Body of pancreas (tissue), 4 donors: ENCODE results near the gene ETDB. TPM values are rescaled to one million over a fixed set of nuclear protein-coding genes. Genes with fewer than 3 reads are reported as not detected.
"Not testable (repeated sequence)": the region's sequence is repeated elsewhere in the genome, so short reads cannot be mapped to it uniquely, and the experiment has no call there.

Source experiments
- ATAC-seq: fragments of 150-250 bp; one replicate; pipeline ENCODE4 v1.9.1; 2016
- DNase-seq, 4 donors: peaks; one replicate each; pipeline ENCODE4 v3.0.0-alpha.2; 2019
- H3K27ac ChIP-seq, 4 donors: fragments of 200-600 bp; sonication (generic); 1 replicate in 3 of 4; 2 replicates in 1 of 4; pipeline versions ENCODE4 v1.5.1 to v1.6.1; 2016 to 2019; ENCODE audit warnings: mild to moderate bottlenecking in 1 of 4, mixed read lengths in 1 of 4, moderate library complexity in 1 of 4
- H3K27me3 ChIP-seq, 2 donors: fragments of 200-600 bp; sonication (generic); one replicate each; pipeline ENCODE4 v1.6.0; 2016; ENCODE audit warnings: mild to moderate bottlenecking in 1 of 2
- H3K36me3 ChIP-seq, 2 donors: fragments of 200-600 bp; sonication (generic); replicated peaks in 1 of 2; 2 replicates each; pipeline ENCODE4 v1.5.1; 2016; ENCODE audit warnings: low read depth in 2 of 2; ENCODE audit not compliant: insufficient read depth in 1 of 2
- H3K4me1 ChIP-seq: fragments of 200-600 bp; sonication (generic); one replicate; pipeline ENCODE4 v1.6.0; 2016
- H3K4me3 ChIP-seq, 2 donors: fragments of 200-600 bp; sonication (generic); 1 replicate in 1 of 2; 2 replicates in 1 of 2; pipeline ENCODE4 v1.5.1; 2016 to 2019
- H3K9me3 ChIP-seq, 3 donors: fragments of 200-600 bp; sonication (generic); 1 replicate in 2 of 3; 2 replicates in 1 of 3; pipeline ENCODE4 v1.5.1; 2016
- CTCF ChIP-seq, 7 experiments: fragments of 450-650 bp in 4 of 7; fragments of 200-600 bp in 3 of 7; sonication (generic) in 3 of 7; IDR thresholded peaks; one replicate each; pipeline ENCODE4 v1.5.1; 2016 to 2019; ENCODE audit warnings: antibody characterized with exemption in 7 of 7
- POLR2A ChIP-seq, 3 donors: fragments of 450-650 bp; IDR thresholded peaks; one replicate each; pipeline ENCODE4 v1.6.1; 2016; ENCODE audit warnings: antibody characterized with exemption in 3 of 3, mild to moderate bottlenecking in 2 of 3
- WGBS, 2 donors: methylation state at CpG; one replicate each; pipeline ENCODE4 v1.1.5; 2017; 5-methylcytosine and 5-hydroxymethylcytosine counted together
- intact Hi-C: fragments of 100-400 bp; cut with DNase I; formaldehyde crosslinking; loops from one replicate; pipeline ENCODE4 v1.15.1; 2023
- total RNA-seq, 2 donors: library from RNA; depleted of rRNA; stranded (reverse); fragments of >200 nt; gene quantifications; one replicate each; pipeline ENCODE4 v1.1.0, GENCODE V29; 2016

Gene ETDB
- total RNA-seq, 2 donors from 2014 or later: not detected

- ATAC-seq (no peak), DNase-seq (no peak)
- H3K9me3 ChIP-seq: no peaks in the 10 kb centered on the region
- H3K4me1 ChIP-seq: no peaks in the 10 kb centered on the region
- peaks cover 0 to 3% of the 10 kb centered on the region in 2 donors for H3K27me3 ChIP-seq
- no peaks in the 10 kb centered on the region for H3K36me3 ChIP-seq
- WGBS, 2 donors: 86% methylated on average over 1 of the region's 1 CpG; no CpG with 5 or more reads in 1 of the 2 donors
- no peak overlapping the region for H3K4me3 ChIP-seq
- intact Hi-C loops: no loop called here
- TF ChIP-seq CTCF (IDR thresholded peaks at IDR 0.05) (no peak), POLR2A (IDR thresholded peaks at IDR 0.05) (no peak)
- no peak overlapping the region for H3K27ac ChIP-seq
Observed at GRCh38 chrX:135112743-135113142, 7.6 kb downstream of the ETDB start.

- Histone ChIP-seq H3K9me3 (no peaks in the 10 kb centered on the region), H3K4me1 (no peaks in the 10 kb centered on the region), H3K4me3 (no peak overlapping the region), H3K27ac (no peak overlapping the region), H3K36me3 (no peaks in the 10 kb centered on the region), H3K27me3 (peaks cover 0 to 3% of the 10 kb centered on the region in 2 donors)
- intact Hi-C loops: no loop called here
- DNase-seq: peak; percentile 28 to 63 (median 46)
- ATAC-seq: peak; percentile 71
- WGBS, 2 donors: 4 to 24% methylated on average over 3 to 5 of the region's 5 CpGs
- TF ChIP-seq CTCF (IDR thresholded peaks at IDR 0.05): peak; percentile 14 to 63 (median 44)
- no peak for TF ChIP-seq POLR2A (IDR thresholded peaks at IDR 0.05)
Observed at GRCh38 chrX:135112096-135112729, 8.1 kb downstream of the ETDB start.

- TF ChIP-seq CTCF (IDR thresholded peaks at IDR 0.05) (no peak), POLR2A (IDR thresholded peaks at IDR 0.05) (no peak)
- Histone ChIP-seq H3K36me3 (no peaks in the 10 kb centered on the region), H3K9me3 (no peaks in the 10 kb centered on the region), H3K27me3 (peaks cover 0 to 3% of the 10 kb centered on the region in 2 donors), H3K4me1 (no peaks in the 10 kb centered on the region), H3K27ac (no peak overlapping the region), H3K4me3 (no peak overlapping the region)
- ATAC-seq: no peak
- 72 to 80% methylated on average over 3 of the region's 3 CpGs for WGBS, 2 donors
- DNase-seq: no peak
- intact Hi-C loops: no loop called here
Observed at GRCh38 chrX:135109554-135109953, 10.8 kb downstream of the ETDB start.

GRCh38 chrX:135099493-135099783, 20.9 kb downstream of the ETDB start:
- TF ChIP-seq CTCF (IDR thresholded peaks at IDR 0.05) (no peak), POLR2A (IDR thresholded peaks at IDR 0.05) (no peak)
- Histone ChIP-seq H3K4me3 (no peak overlapping the region), H3K36me3 (no peaks in the 10 kb centered on the region), H3K27ac (no peak overlapping the region), H3K9me3 (no peaks in the 10 kb centered on the region), H3K27me3 (no peaks in the 10 kb centered on the region), H3K4me1 (peaks cover 9% of the 10 kb centered on the region)
- ATAC-seq (no peak), DNase-seq (no peak)
- 34 to 37% methylated on average over 10 of the region's 10 CpGs for WGBS, 2 donors
- intact Hi-C loops: no loop called here

DNA sequence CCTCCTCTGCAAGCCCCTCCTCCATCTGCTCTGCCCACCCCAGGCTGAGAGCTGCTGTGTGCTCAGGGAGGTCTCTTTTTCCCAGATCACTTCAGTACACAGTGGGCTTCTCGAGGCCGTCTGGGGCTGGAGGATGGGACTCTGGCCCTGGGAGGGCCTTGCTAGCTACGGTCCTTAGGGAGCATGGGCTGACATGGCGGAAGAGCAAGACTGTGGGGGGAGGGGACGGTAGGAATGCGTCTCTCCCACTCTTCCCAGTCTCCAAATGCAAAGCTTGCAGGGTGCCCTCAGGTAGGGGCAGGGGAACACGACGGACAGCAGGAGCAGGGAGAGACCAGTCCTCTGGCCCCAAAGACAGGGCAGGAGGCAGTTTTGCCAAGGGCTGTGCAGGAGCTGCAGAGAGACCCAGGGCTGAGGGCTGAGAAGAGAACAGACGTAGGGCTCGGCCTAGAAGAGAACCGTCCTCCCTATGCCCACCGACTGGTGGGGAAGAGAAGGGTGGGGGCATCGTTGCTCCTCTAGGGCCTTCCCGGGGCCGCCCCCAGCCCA, 23.1 kb downstream of the ETDB start:
- ATAC-seq, H3K27me3 ChIP-seq, H3K4me3 ChIP-seq, DNase-seq, H3K36me3 ChIP-seq, H3K4me1 ChIP-seq, H3K9me3 ChIP-seq, intact Hi-C loops, H3K27ac ChIP-seq: not testable (repeated sequence)
- WGBS, 2 donors: 42 to 75% methylated on average over 4 to 13 of the region's 15 CpGs
